ENCODE data around the gene ARID1B. TPM values are rescaled to one million over a fixed set of nuclear protein-coding genes. Genes with fewer than 3 reads are reported as not detected.

ARID1B gene
- total and polyA plus RNA-seq, 9 of the 15 experiments (the other 6 are each of a cell fraction or from before 2014, with no cell fraction given): 12.5 to 50.5 (median 25.8) TPM

GRCh38 chr6:156988276-156989158 lies 211.3 kb downstream of the ARID1B start (continued):
- 0 out of 2 replicates have a peak, but pooled peaks have one; percentile 15 for TF ChIP-seq ESRRA (IDR thresholded peaks at IDR 0.05; ENCODE audit: borderline replicate concordance, low read depth)
- TF ChIP-seq ZNF696 (CRISPR knock-in tag; conservative IDR thresholded peaks at IDR 0.05): no peak
- peak; percentile 54; the same call in 1 of the 2 replicates for TF ChIP-seq ARID1B (IDR thresholded peaks at IDR 0.05)
- TF ChIP-seq MYNN (IDR thresholded peaks at IDR 0.05): 0 out of 2 replicates have a peak, but pooled peaks have one; percentile 27
- no peak for TF ChIP-seq MYNN (CRISPR knock-in tag; IDR thresholded peaks at IDR 0.05)
- TF ChIP-seq HEY1 (CRISPR knock-in tag; IDR thresholded peaks at IDR 0.05; ENCODE audit: borderline replicate concordance): no peak
- TF ChIP-seq EWSR1 (IDR thresholded peaks at IDR 0.05; ENCODE audit: borderline replicate concordance, low read depth, partially characterized antibody): no peak
- TF ChIP-seq HMG20B (CRISPR knock-in tag; IDR thresholded peaks at IDR 0.05): no peak
- no peak for TF ChIP-seq PURB (CRISPR knock-in tag; IDR thresholded peaks at IDR 0.05; ENCODE audit: low read depth)
- TF ChIP-seq SP1 (CRISPR knock-in tag; IDR thresholded peaks at IDR 0.05): no peak; the same call in 1 of the 2 replicates
- TF ChIP-seq, protein P1, sequence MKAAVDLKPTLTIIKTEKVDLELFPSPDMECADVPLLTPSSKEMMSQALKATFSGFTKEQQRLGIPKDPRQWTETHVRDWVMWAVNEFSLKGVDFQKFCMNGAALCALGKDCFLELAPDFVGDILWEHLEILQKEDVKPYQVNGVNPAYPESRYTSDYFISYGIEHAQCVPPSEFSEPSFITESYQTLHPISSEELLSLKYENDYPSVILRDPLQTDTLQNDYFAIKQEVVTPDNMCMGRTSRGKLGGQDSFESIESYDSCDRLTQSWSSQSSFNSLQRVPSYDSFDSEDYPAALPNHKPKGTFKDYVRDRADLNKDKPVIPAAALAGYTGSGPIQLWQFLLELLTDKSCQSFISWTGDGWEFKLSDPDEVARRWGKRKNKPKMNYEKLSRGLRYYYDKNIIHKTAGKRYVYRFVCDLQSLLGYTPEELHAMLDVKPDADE (conservative IDR thresholded peaks at IDR 0.05; ENCODE audit: control insufficient read depth, low read depth, low read length): no peak
- no peak for TF ChIP-seq FOXM1 (IDR thresholded peaks at IDR 0.05; ENCODE audit: low read depth)
- no peak for TF ChIP-seq FOXM1 (CRISPR knock-in tag; IDR thresholded peaks at IDR 0.05; ENCODE audit: low read depth)
- TF ChIP-seq COPS2 (conservative IDR thresholded peaks at IDR 0.05): no peak
- TF ChIP-seq BHLHE40 (IDR thresholded peaks at IDR 0.05; ENCODE audit: low read length): 0 out of 2 replicates have a peak, but pooled peaks have one; percentile 28
- no peak for TF ChIP-seq MTA1 (IDR thresholded peaks at IDR 0.05; ENCODE audit: borderline replicate concordance)
- TF ChIP-seq ILK (tag; IDR thresholded peaks at IDR 0.05; ENCODE audit: borderline replicate concordance, low read depth): no peak
- no peak for TF ChIP-seq HNRNPL (IDR thresholded peaks at IDR 0.05; ENCODE audit: low read depth, low read length)
- TF ChIP-seq ZNF75A (CRISPR knock-in tag; IDR thresholded peaks at IDR 0.05): no peak
- TF ChIP-seq TCF7 (IDR thresholded peaks at IDR 0.05; ENCODE audit: borderline replicate concordance): no peak; the same call in 1 of the 2 replicates
- no peak for TF ChIP-seq HIVEP1 (CRISPR knock-in tag; IDR thresholded peaks at IDR 0.05)
